ENCODE results near the gene HMG20B. TPM values are rescaled to one million over a fixed set of nuclear protein-coding genes. Genes with fewer than 3 reads are reported as not detected.

HMG20B gene
- total RNA-seq, 1 donor from 2014 or later = 55.1 TPM

GRCh38 chr19:3618811-3619630 lies 46.3 kb downstream of the HMG20B start:
- no peak for DNase-seq (ENCODE audit: low spot score)

- DNase-seq (ENCODE audit: low spot score) = no peak
Observed at GRCh38 chr19:3619631-3620012, 46.9 kb downstream of the HMG20B start.

GRCh38 chr19:3620145-3620816 lies 47.5 kb downstream of the HMG20B start:
- DNase-seq (ENCODE audit: low spot score) = no peak

GRCh38 chr19:3620817-3621547 lies 48.2 kb downstream of the HMG20B start:
- no peak for DNase-seq (ENCODE audit: low spot score)

- DNase-seq (ENCODE audit: low spot score) = no peak
Observed at GRCh38 chr19:3621689-3622088, 48.9 kb downstream of the HMG20B start.

- no peak for DNase-seq (ENCODE audit: low spot score)
Observed at GRCh38 chr19:3622224-3622623, 49.5 kb downstream of the HMG20B start.

GRCh38 chr19:3623716-3624115 lies 51.0 kb downstream of the HMG20B start:
- DNase-seq (ENCODE audit: low spot score) = no peak

- DNase-seq (ENCODE audit: low spot score) = no peak
Observed at GRCh38 chr19:3625996-3626472, 53.3 kb downstream of the HMG20B start.

- DNase-seq (ENCODE audit: low spot score) = peak; percentile 98
Observed at GRCh38 chr19:3626473-3627350, 54.0 kb downstream of the HMG20B start, which contains the start of gene CACTIN. TSS of gene CACTIN (minus strand) at chr19:3626790. CDS start at chr19:3626762, 28 bp downstream.

- no peak for DNase-seq (ENCODE audit: low spot score)
Observed at GRCh38 chr19:3627351-3627723, 54.6 kb downstream of the HMG20B start.

Other genes with a start within 250 kb of the HMG20B start
- gene NFIC, start 206.4 kb upstream of the HMG20B start, total RNA-seq = 207 TPM
- 0.42 TPM for gene SMIM24, start 92.4 kb upstream of the HMG20B start, total RNA-seq
- gene SMIM44, start 89.5 kb upstream of the HMG20B start, total RNA-seq = not detected
- gene DOHH, start 72.3 kb upstream of the HMG20B start, total RNA-seq = 10.5 TPM
- gene FZR1, start 66.6 kb upstream of the HMG20B start, total RNA-seq = 28.1 TPM
- 0.51 TPM for gene TEKTIP1, start 33.8 kb upstream of the HMG20B start, total RNA-seq
- 63.1 TPM for gene MFSD12, start 15.4 kb upstream of the HMG20B start, total RNA-seq
- 1.8 TPM for gene GIPC3, start 12.5 kb downstream of the HMG20B start, total RNA-seq
- 5.4 TPM for gene TBXA2R, start 33.9 kb downstream of the HMG20B start, total RNA-seq
- 18.9 TPM for gene CACTIN, start 53.8 kb downstream of the HMG20B start, total RNA-seq
- gene PIP5K1C, start 127.5 kb downstream of the HMG20B start, total RNA-seq = 40.0 TPM
- gene TJP3, start 135.4 kb downstream of the HMG20B start, total RNA-seq = 0.39 TPM
- 12.1 TPM for gene APBA3, start 188.7 kb downstream of the HMG20B start, total RNA-seq
- 72.7 TPM for gene MRPL54, start 189.7 kb downstream of the HMG20B start, total RNA-seq
- gene RAX2, start 199.3 kb downstream of the HMG20B start, total RNA-seq = not detected
- gene MATK, start 213.4 kb downstream of the HMG20B start, total RNA-seq = 3.3 TPM

Data from mesenteric fat pad (tissue), 1 donor.